ENCODE results near the gene ELAVL3.

The ELAVL3 gene

DNA sequence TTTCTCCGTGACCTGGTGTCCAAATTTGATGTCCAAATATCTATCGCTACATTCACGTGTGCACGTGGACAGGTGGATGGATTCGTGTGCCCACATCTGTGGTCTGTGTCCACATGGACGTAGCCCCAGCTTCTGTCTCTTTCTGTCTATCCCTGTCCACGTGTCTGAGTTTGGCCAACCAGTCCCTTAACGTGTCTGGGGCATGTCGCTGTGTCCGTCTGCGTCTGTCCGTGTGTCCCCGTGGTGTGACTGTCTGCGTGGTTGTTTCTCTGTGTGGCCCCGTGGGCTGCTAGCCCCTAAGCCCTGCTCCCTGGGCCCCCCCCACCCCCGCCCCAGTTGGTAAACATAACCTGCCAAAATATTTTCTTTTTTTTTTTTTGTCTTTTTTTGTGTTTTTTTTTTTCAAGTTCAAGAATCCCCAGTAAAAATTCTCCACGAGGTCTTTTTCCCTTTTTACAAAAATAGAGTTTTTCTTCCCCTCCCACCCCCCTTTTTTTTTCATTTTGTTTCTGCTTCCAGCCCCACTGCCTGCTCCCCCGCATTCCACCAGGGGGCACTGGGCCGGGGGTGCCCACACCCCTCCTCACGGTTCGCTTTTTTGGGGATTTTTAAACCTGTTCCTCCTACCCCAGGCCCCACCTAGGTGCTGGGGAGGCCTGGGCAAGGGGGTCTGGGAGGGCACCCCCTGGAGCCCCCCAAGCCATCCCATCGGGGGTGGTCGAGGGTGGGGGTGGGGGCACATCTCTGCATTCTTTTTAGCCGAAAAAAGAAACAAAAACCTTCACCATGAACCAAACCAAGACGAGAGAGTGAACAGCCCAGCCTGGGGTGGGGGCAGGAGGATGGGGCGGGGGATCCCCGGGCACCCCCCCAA is 27.1 kb downstream of the ELAVL3 start:
- H3K36me3 ChIP-seq (ENCODE audit: insufficient read depth, low read length) = peaks cover 7% of the 10 kb centered on the region; the same call in 1 of the 2 replicates
- no peaks in the 10 kb centered on the region for H4K20me1 ChIP-seq (ENCODE audit: insufficient read depth, low read length, poor library complexity, severe bottlenecking)
- no peaks in the 10 kb centered on the region for H3F3A ChIP-seq (ENCODE audit: low read depth)
- no peaks in the 10 kb centered on the region for H3K4me1 ChIP-seq (ENCODE audit: insufficient read depth, low read length, poor library complexity, severe bottlenecking)
- no peak overlapping the region for H2AFZ ChIP-seq (ENCODE audit: low read length)
- H3K4me3 ChIP-seq (ENCODE audit: low read length, poor library complexity, severe bottlenecking) = no peak overlapping the region
- H3K79me2 ChIP-seq (ENCODE audit: insufficient read depth, low read length) = no peaks in the 10 kb centered on the region
- no peak overlapping the region for H3K4me2 ChIP-seq (ENCODE audit: low read depth, low read length, poor library complexity, severe bottlenecking)
- H3K9ac ChIP-seq (ENCODE audit: low read depth, low read length, poor library complexity, severe bottlenecking) = peak overlapping the region; percentile 17
- H3K27me3 ChIP-seq (ENCODE audit: insufficient read depth, low read length, poor library complexity, severe bottlenecking) = no peaks in the 10 kb centered on the region
- no peaks in the 10 kb centered on the region for H3K9me2 ChIP-seq (replicated peaks; ENCODE audit: low read depth, low read length)
- TF ChIP-seq EZH2phosphoT487 (IDR thresholded peaks at IDR 0.05; ENCODE audit: borderline replicate concordance) = no peak
- TF ChIP-seq, protein P1, sequence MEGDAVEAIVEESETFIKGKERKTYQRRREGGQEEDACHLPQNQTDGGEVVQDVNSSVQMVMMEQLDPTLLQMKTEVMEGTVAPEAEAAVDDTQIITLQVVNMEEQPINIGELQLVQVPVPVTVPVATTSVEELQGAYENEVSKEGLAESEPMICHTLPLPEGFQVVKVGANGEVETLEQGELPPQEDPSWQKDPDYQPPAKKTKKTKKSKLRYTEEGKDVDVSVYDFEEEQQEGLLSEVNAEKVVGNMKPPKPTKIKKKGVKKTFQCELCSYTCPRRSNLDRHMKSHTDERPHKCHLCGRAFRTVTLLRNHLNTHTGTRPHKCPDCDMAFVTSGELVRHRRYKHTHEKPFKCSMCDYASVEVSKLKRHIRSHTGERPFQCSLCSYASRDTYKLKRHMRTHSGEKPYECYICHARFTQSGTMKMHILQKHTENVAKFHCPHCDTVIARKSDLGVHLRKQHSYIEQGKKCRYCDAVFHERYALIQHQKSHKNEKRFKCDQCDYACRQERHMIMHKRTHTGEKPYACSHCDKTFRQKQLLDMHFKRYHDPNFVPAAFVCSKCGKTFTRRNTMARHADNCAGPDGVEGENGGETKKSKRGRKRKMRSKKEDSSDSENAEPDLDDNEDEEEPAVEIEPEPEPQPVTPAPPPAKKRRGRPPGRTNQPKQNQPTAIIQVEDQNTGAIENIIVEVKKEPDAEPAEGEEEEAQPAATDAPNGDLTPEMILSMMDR (conservative IDR thresholded peaks at IDR 0.05; ENCODE audit: low read length) = peak; percentile 68
- no peaks in the 10 kb centered on the region for H3K9me3 ChIP-seq (ENCODE audit: insufficient read depth, low read depth, low read length)

DNA sequence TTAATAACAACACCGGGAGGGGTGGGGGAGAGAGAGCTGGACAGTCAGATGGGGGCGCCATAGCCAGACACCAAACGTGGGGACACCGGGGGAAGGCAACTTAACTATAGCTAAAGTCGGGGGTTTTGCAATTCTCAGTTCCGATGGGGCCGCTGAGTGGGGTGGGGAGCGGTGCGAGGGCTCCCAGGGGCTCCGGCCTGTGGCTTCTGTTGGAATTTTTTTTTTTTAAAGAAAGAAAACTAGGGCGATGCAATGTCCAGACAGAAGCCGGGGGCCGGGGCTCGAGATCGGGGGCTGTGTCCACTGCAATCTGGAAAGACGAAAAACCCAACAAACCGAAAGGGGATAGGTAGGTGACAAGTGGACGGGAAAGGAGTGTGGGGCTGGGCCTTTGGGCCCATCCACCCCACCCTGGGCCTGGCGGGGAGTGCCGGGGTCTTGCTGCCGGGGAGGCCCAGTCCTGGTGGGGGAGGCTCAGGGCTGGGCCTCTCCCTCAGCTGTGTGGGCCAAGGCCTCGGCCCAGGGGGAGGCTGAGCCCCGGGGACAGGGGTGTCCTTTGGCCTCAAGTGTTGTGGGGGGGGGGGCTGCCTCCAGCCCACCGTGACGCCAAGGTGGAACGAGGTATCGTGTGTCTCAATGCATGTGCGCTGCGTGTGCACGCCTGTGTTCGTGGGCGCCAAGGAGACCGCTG is 28.1 kb downstream of the ELAVL3 start:
- Histone ChIP-seq H3K36me3 (ENCODE audit: insufficient read depth, low read length) (peaks cover 17% of the 10 kb centered on the region; the same call in 1 of the 2 replicates), H3F3A (ENCODE audit: low read depth) (no peaks in the 10 kb centered on the region), H2AFZ (ENCODE audit: low read length) (no peak overlapping the region), H3K4me1 (ENCODE audit: insufficient read depth, low read length, poor library complexity, severe bottlenecking) (no peaks in the 10 kb centered on the region), H3K4me2 (ENCODE audit: low read depth, low read length, poor library complexity, severe bottlenecking) (no peak overlapping the region), H3K9ac (ENCODE audit: low read depth, low read length, poor library complexity, severe bottlenecking) (peak overlapping the region; percentile 17), H3K4me3 (ENCODE audit: low read length, poor library complexity, severe bottlenecking) (no peak overlapping the region), H3K9me3 (ENCODE audit: insufficient read depth, low read depth, low read length) (no peaks in the 10 kb centered on the region), H4K20me1 (ENCODE audit: insufficient read depth, low read length, poor library complexity, severe bottlenecking) (no peaks in the 10 kb centered on the region), H3K27me3 (ENCODE audit: insufficient read depth, low read length, poor library complexity, severe bottlenecking) (no peaks in the 10 kb centered on the region), H3K79me2 (ENCODE audit: insufficient read depth, low read length) (no peaks in the 10 kb centered on the region), H3K9me2 (replicated peaks; ENCODE audit: low read depth, low read length) (no peaks in the 10 kb centered on the region)
- TF ChIP-seq, protein P1 (conservative IDR thresholded peaks at IDR 0.05; ENCODE audit: low read length) = peak; percentile 54
- TF ChIP-seq EZH2phosphoT487 (IDR thresholded peaks at IDR 0.05; ENCODE audit: borderline replicate concordance) = no peak

DNA sequence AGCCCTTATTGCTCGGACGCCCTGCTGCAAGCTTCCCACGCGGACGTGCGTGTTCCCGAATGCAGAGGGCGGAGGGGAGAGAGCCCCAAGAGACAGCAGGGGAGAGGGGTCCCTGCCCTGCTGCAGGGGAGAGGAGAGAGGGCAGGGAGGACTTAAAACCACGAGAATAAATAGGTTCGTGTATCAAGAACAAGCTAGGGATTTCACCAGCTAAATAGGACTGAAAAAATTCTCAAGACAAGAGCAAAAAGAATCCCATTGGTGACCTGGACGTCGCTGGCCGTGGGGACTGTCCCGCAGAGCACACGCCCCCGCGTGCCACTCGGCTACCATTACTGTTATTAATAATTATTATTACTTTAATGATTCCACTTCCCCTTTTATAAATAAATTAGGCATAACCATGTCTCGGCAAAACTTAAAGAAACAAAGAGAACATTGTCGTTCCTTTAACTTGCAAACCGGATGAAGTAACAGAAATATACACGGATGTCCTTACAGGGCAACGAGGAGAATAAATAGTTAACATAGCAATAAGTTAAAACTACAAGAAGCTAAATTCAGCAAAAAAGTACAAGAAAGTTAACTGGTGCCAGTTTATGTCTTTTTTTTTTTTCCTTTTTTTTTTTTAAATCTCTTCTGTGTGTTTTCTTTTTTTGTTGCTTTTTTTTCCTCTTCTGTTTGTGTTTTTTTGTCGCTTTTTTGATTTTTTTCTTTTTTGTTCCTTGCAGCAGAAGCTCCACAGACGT is 28.8 kb downstream of the ELAVL3 start:
- Histone ChIP-seq H2AFZ (ENCODE audit: low read length) (no peak overlapping the region), H3K4me1 (ENCODE audit: insufficient read depth, low read length, poor library complexity, severe bottlenecking) (no peaks in the 10 kb centered on the region), H3K4me3 (ENCODE audit: low read length, poor library complexity, severe bottlenecking) (no peak overlapping the region), H3K9ac (ENCODE audit: low read depth, low read length, poor library complexity, severe bottlenecking) (no peak overlapping the region), H3K9me2 (replicated peaks; ENCODE audit: low read depth, low read length) (no peaks in the 10 kb centered on the region), H3K36me3 (ENCODE audit: insufficient read depth, low read length) (peaks cover 24% of the 10 kb centered on the region; the same call in 1 of the 2 replicates), H3F3A (ENCODE audit: low read depth) (no peaks in the 10 kb centered on the region), H3K79me2 (ENCODE audit: insufficient read depth, low read length) (no peaks in the 10 kb centered on the region), H4K20me1 (ENCODE audit: insufficient read depth, low read length, poor library complexity, severe bottlenecking) (no peaks in the 10 kb centered on the region), H3K4me2 (ENCODE audit: low read depth, low read length, poor library complexity, severe bottlenecking) (no peak overlapping the region), H3K9me3 (ENCODE audit: insufficient read depth, low read depth, low read length) (no peaks in the 10 kb centered on the region), H3K27me3 (ENCODE audit: insufficient read depth, low read length, poor library complexity, severe bottlenecking) (no peaks in the 10 kb centered on the region)
- no peak for TF ChIP-seq EZH2phosphoT487 (IDR thresholded peaks at IDR 0.05; ENCODE audit: borderline replicate concordance)
- TF ChIP-seq, protein P1 (conservative IDR thresholded peaks at IDR 0.05; ENCODE audit: low read length) = no peak

Data from Loucy (cell line).